ENCODE results near the gene NDUFB6. TPM values are rescaled to one million over a fixed set of nuclear protein-coding genes. Genes with fewer than 3 reads are reported as not detected.
"Not testable (repeated sequence)": the region's sequence is repeated elsewhere in the genome, so short reads cannot be mapped to it uniquely, and the experiment has no call there.

The NDUFB6 gene
- total and polyA plus RNA-seq, 11 donors = 74.6 to 209 (median 125) TPM

DNA sequence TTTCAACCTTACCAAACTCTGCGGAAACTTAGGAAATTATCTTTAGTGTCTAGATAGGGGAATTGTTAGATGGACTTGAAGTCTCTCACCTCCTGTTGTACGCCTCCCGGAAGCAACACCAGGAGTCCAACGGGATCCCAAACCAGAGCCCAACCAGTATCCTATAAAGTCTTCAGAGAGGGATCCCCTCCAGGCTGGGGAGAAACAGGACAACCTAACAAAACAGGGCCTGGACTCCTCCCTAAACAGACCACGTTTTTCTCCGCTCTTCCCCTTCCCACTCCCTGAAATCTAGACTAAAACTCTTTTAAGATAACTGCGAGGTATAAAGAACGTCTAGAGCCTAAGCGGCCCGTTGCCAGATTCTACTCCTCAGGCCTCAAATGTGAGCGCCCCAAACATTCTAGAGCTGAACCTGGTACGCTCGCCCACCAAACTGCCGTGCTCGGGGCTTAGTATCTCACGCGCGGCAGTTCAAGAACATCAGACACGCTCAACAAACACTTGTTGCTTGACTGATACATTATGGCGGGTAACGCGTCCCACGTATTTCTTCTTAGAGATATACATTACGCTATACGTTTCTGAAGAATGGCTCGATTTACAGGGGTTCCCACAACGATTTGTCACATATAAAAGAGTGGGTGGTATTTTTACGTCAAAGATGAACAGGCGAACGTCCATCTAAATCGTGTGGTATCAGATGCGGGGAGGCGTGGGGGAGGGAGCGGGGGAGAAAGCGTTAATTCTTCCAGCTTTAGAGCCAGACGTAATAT, 21.5 kb downstream of the NDUFB6 start:
- Histone ChIP-seq H3K4me3 (peak overlapping the region; percentile 54 to 87 (median 76)), H3K9me3 (no peaks in the 10 kb centered on the region), H3K4me1 (peaks cover 0 to 37% (median 18%) of the 10 kb centered on the region in 12 donors), H3K27me3 (no peaks in the 10 kb centered on the region), H3K36me3 (peaks cover 0 to 22% (median 0%) of the 10 kb centered on the region in 9 donors), H3K27ac (peak overlapping the region; percentile 64 to 99 (median 96))
- peak in 3 of 5 donors; percentile 32 to 39 (median 32) for DNase-seq
- 0 to 1% (median 1%) methylated on average over 36 of the region's 36 CpGs for WGBS, 4 donors
- no peak for TF ChIP-seq POLR2A (IDR thresholded peaks at IDR 0.05)
- no peak for TF ChIP-seq CTCF (IDR thresholded peaks at IDR 0.05)
- intact Hi-C loops (cut with DNase I) = loop anchor here in 4 of 10 donors (1.0 to 5.0 kb wide), 5 partner anchors 21 to 164 kb away; partner anchors contain the start of genes NDUFB6 (in 3 of the 4) and RIGI (in 2 of the 4)
- peak; percentile 15 to 24 (median 18) for ATAC-seq

- H3K9me3 ChIP-seq = no peaks in the 10 kb centered on the region
- 0% methylated on average over 24 to 75 of the region's 75 CpGs for WGBS, 4 donors
- H3K27ac ChIP-seq = peak overlapping the region; percentile 64 to 99 (median 96)
- peaks cover 0 to 16% (median 0%) of the 10 kb centered on the region in 9 donors for H3K36me3 ChIP-seq
- intact Hi-C loops (cut with DNase I) = loop anchor here in 3 of 10 donors (1.0 to 5.0 kb wide), 3 partner anchors 24 to 163 kb away; partner anchors contain the start of gene RIGI (in 3 of the 3)
- H3K4me3 ChIP-seq = peak overlapping the region; percentile 54 to 87 (median 76)
- DNase-seq = peak; percentile 93 to 97 (median 95)
- peaks cover 0 to 40% (median 18%) of the 10 kb centered on the region in 12 donors for H3K4me1 ChIP-seq
- no peaks in the 10 kb centered on the region for H3K27me3 ChIP-seq
- TF ChIP-seq POLR2A (IDR thresholded peaks at IDR 0.05) (peak in 1 of 2 donors; percentile 40), CTCF (IDR thresholded peaks at IDR 0.05) (peak in 2 of 12 donors; percentile 13 to 40)
- peak; percentile 80 to 89 (median 88) for ATAC-seq
These were observed 22.2 kb downstream of the NDUFB6 start for GRCh38 chr9:32550562-32551275.

- peak overlapping the region; percentile 64 to 99 (median 96) for H3K27ac ChIP-seq
- DNase-seq (no peak), ATAC-seq (no peak)
- peak overlapping the region; percentile 54 to 87 (median 76) for H3K4me3 ChIP-seq
- peaks cover 0 to 41% (median 18%) of the 10 kb centered on the region in 12 donors for H3K4me1 ChIP-seq
- H3K27me3 ChIP-seq = no peaks in the 10 kb centered on the region
- 3 to 5% (median 4%) methylated on average over 10 of the region's 10 CpGs for WGBS, 4 donors
- TF ChIP-seq POLR2A (IDR thresholded peaks at IDR 0.05) (no peak), CTCF (IDR thresholded peaks at IDR 0.05) (peak in 1 of 12 donors; percentile 1)
- H3K9me3 ChIP-seq = no peaks in the 10 kb centered on the region
- peaks cover 0 to 13% (median 0%) of the 10 kb centered on the region in 9 donors for H3K36me3 ChIP-seq
- intact Hi-C loops (cut with DNase I) = loop anchor here in 3 of 10 donors (1.0 to 5.0 kb wide), 3 partner anchors 23 to 163 kb away; partner anchors contain the start of gene RIGI (in 2 of the 3)
These were observed 22.8 kb downstream of the NDUFB6 start for GRCh38 chr9:32550150-32550561.

- not testable (repeated sequence) for ATAC-seq
- WGBS, 4 donors = 94 to 98% (median 96%) methylated on average over 20 of the region's 20 CpGs
- intact Hi-C loops (cut with DNase I) = loop anchor here in 1 of 10 donors (10.0 kb wide), 1 partner anchor 63 kb away; no protein-coding TSS in a partner anchor
These were observed 24.7 kb downstream of the NDUFB6 start for GRCh38 chr9:32548213-32548612.

More at GRCh38 chr9:32548213-32548612, 24.7 kb downstream of the NDUFB6 start:
- peaks cover 0 to 30% (median 15%) of the 10 kb centered on the region in 12 donors for H3K4me1 ChIP-seq
- H3K4me3 ChIP-seq, DNase-seq, H3K9me3 ChIP-seq, H3K27ac ChIP-seq, H3K27me3 ChIP-seq: not testable (repeated sequence)
- peaks cover 0 to 24% (median 9%) of the 10 kb centered on the region in 9 donors for H3K36me3 ChIP-seq
